GM21576 (cell line): ENCODE measurements around the gene EGFL8.
A peak's percentile ranks its signal among the peaks of the same experiment; 100 is the strongest.

ENCODE experiments used
- ATAC-seq: cut with Tn5 transposase; IDR thresholded peaks from one replicate; pipeline ENCODE4 v1.9.1; 2021; ENCODE audit warnings: mild to moderate bottlenecking, moderate library complexity; ENCODE audit not compliant: unreplicated experiment

EGFL8 gene

GRCh38 chr6:32146287-32146686 lies 18.1 kb upstream of the EGFL8 start:
- ATAC-seq = no peak

- ATAC-seq = no peak
These were observed 17.7 kb upstream of the EGFL8 start for GRCh38 chr6:32146687-32147086.

GRCh38 chr6:32147401-32148132 lies 16.8 kb upstream of the EGFL8 start:
- no peak for ATAC-seq

- no peak for ATAC-seq
These were observed 15.9 kb upstream of the EGFL8 start for GRCh38 chr6:32148289-32149091.

- no peak for ATAC-seq
These were observed 15.2 kb upstream of the EGFL8 start for GRCh38 chr6:32149092-32149755.

- no peak for ATAC-seq
These were observed 14.2 kb upstream of the EGFL8 start for GRCh38 chr6:32149932-32150870.

GRCh38 chr6:32151181-32151862 lies 13.1 kb upstream of the EGFL8 start:
- ATAC-seq = no peak

GRCh38 chr6:32151863-32152768 lies 12.3 kb upstream of the EGFL8 start, which contains the start of gene PRRT1:
TSS of gene PRRT1 (minus strand) at chr6:32151939. CDS start at chr6:32151827, 112 bp downstream.
- no peak for ATAC-seq

GRCh38 chr6:32152769-32153563 lies 11.4 kb upstream of the EGFL8 start:
- no peak for ATAC-seq

GRCh38 chr6:32153564-32154513 lies 10.6 kb upstream of the EGFL8 start, which contains the start of gene PPT2:
TSS of gene PPT2 (plus strand) at chr6:32154141. CDS start at chr6:32154595, 454 bp downstream.
- ATAC-seq = peak; percentile 22

- peak; percentile 63 for ATAC-seq
These were observed 9.8 kb upstream of the EGFL8 start for GRCh38 chr6:32154514-32155161.

GRCh38 chr6:32156891-32157290 lies 7.5 kb upstream of the EGFL8 start:
- ATAC-seq = no peak

- no peak for ATAC-seq
These were observed 6.3 kb upstream of the EGFL8 start for GRCh38 chr6:32158052-32158451.

GRCh38 chr6:32163559-32164258 lies 686 bp upstream of the EGFL8 start:
- no peak for ATAC-seq

GRCh38 chr6:32166411-32167061 lies 2.1 kb downstream of the EGFL8 start:
- ATAC-seq = no peak
